A673 (cell line): ENCODE data around the gene ADAMTS10.
"Not testable (repeated sequence)": the region's sequence is repeated elsewhere in the genome, so short reads cannot be mapped to it uniquely, and the experiment has no call there.

ENCODE experiments used
- EZH2 ChIP-seq: fragments of 200-600 bp; sonication (generic); IDR thresholded peaks from 2 replicates; pipeline ENCODE4 v1.6.1; 2017; ENCODE audit warnings: borderline replicate concordance, low read depth, mild to moderate bottlenecking, mixed read lengths, antibody characterized with exemption, low read length; ENCODE audit not compliant: poor library complexity, severe bottlenecking
- TF ChIP-seq, protein P1 (sequence below): fragments of 300-800, 200-600 bp; sonication (generic); conservative IDR thresholded peaks from 2 replicates; pipeline ENCODE4 v1.5.1; 2017; ENCODE audit warnings: low read depth, mild to moderate bottlenecking, antibody characterized with exemption, low read length, moderate library complexity, mixed read lengths

DNA sequence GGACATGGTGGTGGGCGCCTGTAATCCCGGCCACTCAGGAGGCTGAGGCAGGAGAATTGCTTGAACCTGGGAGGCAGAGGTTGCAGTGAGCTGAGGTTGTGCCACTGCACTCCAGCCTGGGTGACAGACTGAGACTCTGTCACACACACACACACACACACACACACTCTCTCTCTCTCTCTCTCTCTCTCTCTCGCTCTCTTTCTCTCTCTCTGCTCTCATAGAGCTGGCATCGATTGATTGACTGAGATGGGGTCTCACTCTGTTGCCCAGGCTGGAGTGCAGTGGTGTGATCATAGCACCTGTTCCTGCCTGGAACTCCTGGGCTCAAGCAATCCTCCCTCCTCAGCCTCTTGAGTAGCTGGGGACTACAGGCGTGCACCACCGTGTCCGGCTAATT is 56.8 kb downstream of the ADAMTS10 start:
- TF ChIP-seq, protein P1, sequence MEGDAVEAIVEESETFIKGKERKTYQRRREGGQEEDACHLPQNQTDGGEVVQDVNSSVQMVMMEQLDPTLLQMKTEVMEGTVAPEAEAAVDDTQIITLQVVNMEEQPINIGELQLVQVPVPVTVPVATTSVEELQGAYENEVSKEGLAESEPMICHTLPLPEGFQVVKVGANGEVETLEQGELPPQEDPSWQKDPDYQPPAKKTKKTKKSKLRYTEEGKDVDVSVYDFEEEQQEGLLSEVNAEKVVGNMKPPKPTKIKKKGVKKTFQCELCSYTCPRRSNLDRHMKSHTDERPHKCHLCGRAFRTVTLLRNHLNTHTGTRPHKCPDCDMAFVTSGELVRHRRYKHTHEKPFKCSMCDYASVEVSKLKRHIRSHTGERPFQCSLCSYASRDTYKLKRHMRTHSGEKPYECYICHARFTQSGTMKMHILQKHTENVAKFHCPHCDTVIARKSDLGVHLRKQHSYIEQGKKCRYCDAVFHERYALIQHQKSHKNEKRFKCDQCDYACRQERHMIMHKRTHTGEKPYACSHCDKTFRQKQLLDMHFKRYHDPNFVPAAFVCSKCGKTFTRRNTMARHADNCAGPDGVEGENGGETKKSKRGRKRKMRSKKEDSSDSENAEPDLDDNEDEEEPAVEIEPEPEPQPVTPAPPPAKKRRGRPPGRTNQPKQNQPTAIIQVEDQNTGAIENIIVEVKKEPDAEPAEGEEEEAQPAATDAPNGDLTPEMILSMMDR, result not testable (repeated sequence)
- not testable (repeated sequence) for TF ChIP-seq EZH2
